CD14-positive monocyte (primary cell): Measurements from ENCODE around the gene CPLX4. TPM values are rescaled to one million over a fixed set of nuclear protein-coding genes. Genes with fewer than 3 reads are reported as not detected.

Experiments
- DNase-seq, 3 donors: peaks; one replicate each; pipeline ENCODE4 v3.0.0-alpha.2; 2011 to 2022
- H2AFZ ChIP-seq: 2 replicates; pipeline ENCODE4 v1.6.0; 2012; ENCODE audit warnings: mild to moderate bottlenecking, low read depth, low read length, inconsistent platforms; ENCODE audit not compliant: insufficient read depth, poor library complexity, severe bottlenecking
- H3K27ac ChIP-seq, 2 donors: 1 replicate in 1 of 2; 2 replicates in 1 of 2; pipeline ENCODE4 v1.5.1; 2012 to 2013; ENCODE audit warnings: low read length in 2 of 2, control low read depth in 1 of 2, inconsistent platforms in 1 of 2, low read depth in 1 of 2, mild to moderate bottlenecking in 1 of 2
- H3K27me3 ChIP-seq, 2 donors: one replicate each; pipeline versions ENCODE4 v1.6.0 to v1.6.1; 2011 to 2013; ENCODE audit warnings: low read length in 2 of 2; ENCODE audit not compliant: control insufficient read depth in 2 of 2, insufficient read depth in 2 of 2
- H3K36me3 ChIP-seq, 2 donors: replicated peaks in 1 of 2; 1 replicate in 1 of 2; 2 replicates in 1 of 2; pipeline versions ENCODE4 v1.5.1 to v1.6.1; 2012 to 2013; ENCODE audit warnings: low read length in 2 of 2, control low read depth in 1 of 2, inconsistent platforms in 1 of 2, mild to moderate bottlenecking in 1 of 2; ENCODE audit not compliant: insufficient read depth in 2 of 2, control insufficient read depth in 1 of 2
- H3K4me1 ChIP-seq, 2 donors: 1 replicate in 1 of 2; 2 replicates in 1 of 2; pipeline versions ENCODE4 v1.5.1 to v1.6.1; 2012 to 2013; ENCODE audit warnings: low read length in 2 of 2, control low read depth in 1 of 2, inconsistent platforms in 1 of 2, mild to moderate bottlenecking in 1 of 2, moderate library complexity in 1 of 2; ENCODE audit not compliant: insufficient read depth in 2 of 2, control insufficient read depth in 1 of 2
- H3K4me2 ChIP-seq: replicated peaks from 2 replicates; pipeline ENCODE3; 2012; ENCODE audit warnings: low read length, moderate library complexity, mild to moderate bottlenecking; ENCODE audit not compliant: poor library complexity, severe bottlenecking; ENCODE audit errors: extremely low read depth
- H3K4me3 ChIP-seq, 3 experiments: fragments of 200-600 bp in 1 of 3; sonication (generic) in 1 of 3; replicated peaks in 1 of 3; 1 replicate in 2 of 3; 2 replicates in 1 of 3; pipeline ENCODE4 v1.5.1; 2011 to 2013; ENCODE audit warnings: low read length in 3 of 3, mild to moderate bottlenecking in 3 of 3, control low read depth in 2 of 3, low read depth in 2 of 3, inconsistent platforms in 1 of 3, moderate library complexity in 1 of 3
- H3K79me2 ChIP-seq: 2 replicates; pipeline ENCODE4 v1.6.0; 2012; ENCODE audit warnings: mild to moderate bottlenecking, control low read depth, inconsistent platforms, low read length, moderate library complexity; ENCODE audit not compliant: insufficient read depth
- H3K9ac ChIP-seq: 2 replicates; pipeline ENCODE4 v1.6.0; 2017; ENCODE audit warnings: low read length, mild to moderate bottlenecking; ENCODE audit not compliant: insufficient read depth, poor library complexity, severe bottlenecking
- H3K9me3 ChIP-seq, 2 donors: replicated peaks in 1 of 2; 1 replicate in 1 of 2; 2 replicates in 1 of 2; pipeline versions ENCODE4 v1.5.1 to v1.6.1; 2012 to 2013; ENCODE audit warnings: low read length in 2 of 2, control low read depth in 1 of 2; ENCODE audit not compliant: control insufficient read depth in 1 of 2, insufficient read depth in 1 of 2
- H4K20me1 ChIP-seq: 2 replicates; pipeline ENCODE4 v1.6.0; 2012; ENCODE audit warnings: mild to moderate bottlenecking, low read length, control low read depth, moderate library complexity; ENCODE audit not compliant: insufficient read depth
- H3K27ac Mint-ChIP-seq, 7 donors: one replicate each; pipeline ENCODE4 v1.8.0; 2020; ENCODE audit warnings: mild to moderate bottlenecking in 7 of 7, mixed read lengths in 7 of 7, moderate library complexity in 6 of 7, inconsistent platforms in 2 of 7
- H3K27me3 Mint-ChIP-seq, 3 donors: one replicate each; pipeline ENCODE4 v1.8.0; 2021 to 2022; ENCODE audit warnings: low read depth in 3 of 3, mild to moderate bottlenecking in 3 of 3, mixed read lengths in 3 of 3, moderate library complexity in 3 of 3, inconsistent platforms in 1 of 3
- H3K36me3 Mint-ChIP-seq, 2 donors: one replicate each; pipeline ENCODE4 v1.8.0; 2020; ENCODE audit warnings: mixed read lengths in 2 of 2, inconsistent platforms in 1 of 2, mild to moderate bottlenecking in 1 of 2
- H3K4me1 Mint-ChIP-seq: one replicate; pipeline ENCODE4 v1.8.0; 2020; ENCODE audit warnings: mild to moderate bottlenecking, mixed read lengths
- H3K4me3 Mint-ChIP-seq, 2 donors: one replicate each; pipeline ENCODE4 v1.8.0; 2020; ENCODE audit warnings: mild to moderate bottlenecking in 2 of 2, mixed read lengths in 2 of 2, moderate library complexity in 1 of 2
- H3K9me3 Mint-ChIP-seq, 7 donors: one replicate each; pipeline ENCODE4 v1.8.0; 2020 to 2022; ENCODE audit warnings: mixed read lengths in 7 of 7, mild to moderate bottlenecking in 6 of 7, moderate library complexity in 6 of 7, inconsistent platforms in 2 of 7
- WGBS: methylation state at CpG from one replicate; pipeline ENCODE4 v1.1.5; 2013; ENCODE audit warnings: missing lambda C conversion rate; ENCODE audit not compliant: insufficient coverage; 5-methylcytosine and 5-hydroxymethylcytosine counted together
- intact Hi-C, 2 donors: fragments of 100-400 bp; cut with micrococcal nuclease; formaldehyde crosslinking; loops; one replicate each; pipeline versions ENCODE4 v1.15.0 to v1.15.1; 2023
- polyA plus RNA-seq, 3 donors: library from polyadenylated mRNA; depleted of rRNA in 1 of 3; unstranded in 2 of 3; stranded (reverse) in 1 of 3; fragments of 300-500 nt in 2 of 3; fragments of >200 nt in 1 of 3; fragmentation: Illumina TruSeq in 2 of 3; gene quantifications; 1 replicate in 2 of 3; 2 replicates in 1 of 3; pipeline ENCODE4 v1.2.3, GENCODE V29; 2012 to 2021
- TF ChIP-seq, protein P1 (sequence below): fragments of 200-600 bp; IDR thresholded peaks from one replicate; pipeline ENCODE4 v1.8.0; 2022; ENCODE audit warnings: antibody characterized with exemption, mild to moderate bottlenecking

CPLX4 gene
- polyA plus RNA-seq, 3 donors: not detected

DNA sequence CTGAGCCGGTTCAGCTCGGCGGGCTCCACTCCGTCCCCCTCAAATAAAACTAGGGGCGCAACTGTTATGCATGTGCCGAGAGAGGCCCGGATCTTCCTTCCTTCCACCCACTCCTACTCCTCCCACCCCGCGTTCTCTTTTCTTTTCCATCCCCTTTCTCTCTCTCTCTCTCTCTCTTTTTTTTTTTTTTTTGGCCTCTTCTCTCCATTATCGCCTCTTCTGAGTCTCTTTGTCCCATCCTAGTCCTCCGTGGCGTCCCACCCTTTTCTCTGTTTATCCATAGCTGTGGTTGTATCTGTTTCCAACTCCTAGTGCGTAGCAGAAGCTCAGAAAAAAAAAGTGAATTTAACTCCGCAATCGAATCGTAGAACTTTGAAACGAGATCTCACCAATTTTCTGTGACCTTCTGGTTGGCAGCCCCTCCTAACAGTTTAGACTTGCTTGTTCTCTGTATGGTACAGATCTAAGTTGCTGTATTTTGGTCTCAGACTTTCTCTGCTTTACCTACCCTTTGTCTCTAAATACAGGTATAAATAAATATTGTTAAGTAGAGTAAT is 48.8 kb downstream of the CPLX4 start:
- Histone ChIP-seq H3K9me3 (peaks cover 3 to 64% of the 10 kb centered on the region in 2 donors), H3K27me3 (peaks cover 92 to 97% of the 10 kb centered on the region in 2 donors), H4K20me1 (no peaks in the 10 kb centered on the region), H2AFZ (no peak overlapping the region), H3K4me2 (no peak overlapping the region), H3K9ac (no peak overlapping the region), H3K4me1 (peaks cover 0 to 19% of the 10 kb centered on the region in 2 donors), H3K4me3 (no peak overlapping the region), H3K27ac (no peak overlapping the region), H3K36me3 (no peaks in the 10 kb centered on the region), H3K79me2 (no peaks in the 10 kb centered on the region)
- Mint-ChIP-seq H3K9me3 (peaks cover 2 to 46% (median 36%) of the 10 kb centered on the region in 7 donors), H3K27me3 (peaks cover 88 to 96% (median 92%) of the 10 kb centered on the region in 3 donors), H3K36me3 (peaks cover 8% of the 10 kb centered on the region in 2 donors), H3K4me1 (peaks cover 35% of the 10 kb centered on the region), H3K27ac (no peak overlapping the region), H3K4me3 (peak overlapping the region in 1 of 2 donors; percentile 79)
- no peak for DNase-seq
- intact Hi-C loops: no loop called here
- TF ChIP-seq, protein P1, sequence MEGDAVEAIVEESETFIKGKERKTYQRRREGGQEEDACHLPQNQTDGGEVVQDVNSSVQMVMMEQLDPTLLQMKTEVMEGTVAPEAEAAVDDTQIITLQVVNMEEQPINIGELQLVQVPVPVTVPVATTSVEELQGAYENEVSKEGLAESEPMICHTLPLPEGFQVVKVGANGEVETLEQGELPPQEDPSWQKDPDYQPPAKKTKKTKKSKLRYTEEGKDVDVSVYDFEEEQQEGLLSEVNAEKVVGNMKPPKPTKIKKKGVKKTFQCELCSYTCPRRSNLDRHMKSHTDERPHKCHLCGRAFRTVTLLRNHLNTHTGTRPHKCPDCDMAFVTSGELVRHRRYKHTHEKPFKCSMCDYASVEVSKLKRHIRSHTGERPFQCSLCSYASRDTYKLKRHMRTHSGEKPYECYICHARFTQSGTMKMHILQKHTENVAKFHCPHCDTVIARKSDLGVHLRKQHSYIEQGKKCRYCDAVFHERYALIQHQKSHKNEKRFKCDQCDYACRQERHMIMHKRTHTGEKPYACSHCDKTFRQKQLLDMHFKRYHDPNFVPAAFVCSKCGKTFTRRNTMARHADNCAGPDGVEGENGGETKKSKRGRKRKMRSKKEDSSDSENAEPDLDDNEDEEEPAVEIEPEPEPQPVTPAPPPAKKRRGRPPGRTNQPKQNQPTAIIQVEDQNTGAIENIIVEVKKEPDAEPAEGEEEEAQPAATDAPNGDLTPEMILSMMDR: no peak
- WGBS: 4% methylated on average over 11 of the region's 17 CpGs

DNA sequence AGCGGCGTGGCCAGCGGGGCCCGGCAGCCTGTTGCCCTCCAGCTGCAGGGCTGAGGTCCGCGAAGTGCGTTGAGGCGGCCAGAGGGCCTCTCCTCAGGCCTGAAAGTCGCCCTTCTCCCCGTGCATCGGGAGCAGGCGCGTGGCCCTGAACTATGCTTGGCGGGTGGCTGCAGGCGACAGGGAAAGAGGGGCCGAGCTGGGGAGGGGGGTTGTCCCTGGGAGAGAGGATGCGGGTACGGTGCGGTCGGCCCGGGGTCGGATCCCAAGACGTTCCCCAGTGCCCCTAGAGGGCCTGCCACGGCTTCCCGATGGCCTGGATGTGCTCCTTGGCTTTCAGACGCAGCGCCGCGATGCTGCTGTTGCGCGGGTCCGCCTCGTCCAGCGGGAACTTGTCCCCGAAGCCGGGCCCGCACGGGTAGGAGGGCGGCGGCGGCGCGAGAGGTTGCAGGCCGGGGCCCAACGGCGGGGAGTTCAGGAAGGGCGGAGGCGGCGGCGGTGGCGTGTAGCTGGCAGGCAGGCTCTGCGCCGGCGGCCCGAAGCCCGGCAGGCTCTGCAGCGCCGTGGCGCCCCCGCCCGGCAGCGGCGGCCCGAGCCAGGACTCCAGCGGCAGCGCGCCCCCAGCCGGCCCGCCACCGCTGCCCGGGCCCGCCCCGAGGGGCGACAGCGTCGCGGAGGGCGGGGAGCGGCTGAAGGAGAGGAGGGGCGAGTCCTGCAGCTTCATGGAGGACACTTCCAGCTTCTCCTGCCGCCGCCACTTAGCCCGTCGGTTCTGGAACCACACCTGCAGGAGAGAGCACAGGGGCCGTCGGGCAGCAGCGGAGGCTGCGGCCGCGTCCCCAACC is 49.5 kb downstream of the CPLX4 start:
- Histone ChIP-seq H3K4me3 (no peak overlapping the region), H3K27me3 (peaks cover 90 to 97% of the 10 kb centered on the region in 2 donors), H3K4me1 (peaks cover 0 to 19% of the 10 kb centered on the region in 2 donors), H3K27ac (no peak overlapping the region), H3K9me3 (peaks cover 3 to 63% of the 10 kb centered on the region in 2 donors), H3K9ac (no peak overlapping the region), H3K4me2 (no peak overlapping the region), H3K36me3 (no peaks in the 10 kb centered on the region), H4K20me1 (no peaks in the 10 kb centered on the region), H3K79me2 (no peaks in the 10 kb centered on the region), H2AFZ (no peak overlapping the region)
- peak overlapping the region; percentile 41 to 87 for H3K4me3 Mint-ChIP-seq
- WGBS: under 1% methylated on average over 90 of the region's 90 CpGs
- H3K9me3 Mint-ChIP-seq: peaks cover 2 to 45% (median 31%) of the 10 kb centered on the region in 7 donors
- H3K4me1 Mint-ChIP-seq: peaks cover 35% of the 10 kb centered on the region
- TF ChIP-seq, protein P1: no peak
- intact Hi-C loops: no loop called here
- no peak for DNase-seq
- H3K27me3 Mint-ChIP-seq: peaks cover 88 to 96% (median 92%) of the 10 kb centered on the region in 3 donors
- H3K27ac Mint-ChIP-seq: no peak overlapping the region
- H3K36me3 Mint-ChIP-seq: peaks cover 4 to 8% of the 10 kb centered on the region in 2 donors
